CD1c-positive myeloid dendritic cell (primary cell): Measurements from ENCODE around the gene DPYSL5.

Source experiments
- DNase-seq: peaks from one replicate; pipeline ENCODE4 v3.0.0-alpha.2; 2016; ENCODE audit errors: extremely low spot score

DPYSL5 gene

GRCh38 chr2:26993768-26994167 is 145.8 kb downstream of the DPYSL5 start:
- no peak for DNase-seq

GRCh38 chr2:26994983-26995382 is 147.1 kb downstream of the DPYSL5 start:
- no peak for DNase-seq

DNA sequence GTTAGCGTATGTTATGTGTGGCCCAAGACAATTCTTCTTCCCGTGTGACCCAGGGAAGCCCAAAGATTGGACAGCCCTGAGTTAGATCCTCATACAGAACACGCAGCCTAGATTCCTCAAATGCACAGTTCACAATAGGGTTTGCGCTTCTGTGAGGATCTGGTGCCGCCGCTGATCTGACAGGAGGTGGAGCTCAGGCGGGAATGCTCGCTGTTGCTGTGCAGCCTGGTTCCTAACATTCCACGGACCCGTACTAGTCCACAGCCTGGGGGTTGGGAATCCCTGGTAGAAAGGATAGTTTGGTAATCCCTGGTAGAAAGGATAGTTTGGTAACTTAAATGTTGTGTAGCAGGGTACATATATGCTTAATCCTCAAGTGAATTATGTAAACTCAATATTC is 149.5 kb downstream of the DPYSL5 start:
- DNase-seq, result no peak

DNA sequence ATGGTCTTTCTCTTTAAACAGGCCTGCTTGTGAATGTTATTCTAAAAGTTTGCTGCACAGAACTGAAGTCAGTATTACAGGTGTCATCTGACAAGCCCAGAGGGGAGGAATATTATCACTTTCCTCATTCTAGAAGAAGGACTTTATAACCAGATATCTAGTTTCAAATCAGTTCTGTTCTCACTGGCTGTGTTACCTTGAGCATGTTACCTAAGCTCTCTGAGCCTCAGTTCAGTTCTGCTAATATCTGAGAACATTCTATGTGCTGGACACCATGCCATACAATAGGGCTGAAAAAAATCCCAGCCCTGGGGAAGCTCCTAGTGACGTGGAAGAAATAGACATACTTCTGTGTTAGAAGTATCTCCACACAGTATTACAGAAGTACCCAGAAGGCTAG is 150.4 kb downstream of the DPYSL5 start:
- DNase-seq, result no peak
